GM12878 (cell line): ENCODE data around the gene IPCEF1.
"Not testable (repeated sequence)": the region's sequence is repeated elsewhere in the genome, so short reads cannot be mapped to it uniquely, and the experiment has no call there.

Source experiments
- ASH2L ChIP-seq: fragments of 300-600, 200-600 bp; sonication (generic); IDR thresholded peaks from 2 replicates; pipeline ENCODE4 v1.6.1; 2017; ENCODE audit warnings: low read depth, mild to moderate bottlenecking, borderline replicate concordance
- BCLAF1 ChIP-seq: fragments of 450-650 bp; IDR thresholded peaks from 2 replicates; pipeline ENCODE4 v1.6.1; 2017; ENCODE audit warnings: antibody characterized with exemption, mild to moderate bottlenecking, moderate library complexity
- BRCA1 ChIP-seq: IDR thresholded peaks from 2 replicates; pipeline ENCODE4 v1.6.1; 2011; ENCODE audit warnings: low read depth, low read length, improper control_type of control experiment
- CBX3 ChIP-seq: fragments of 200-600 bp; sonication (generic); IDR thresholded peaks from 2 replicates; pipeline ENCODE4 v1.6.1; 2016; ENCODE audit warnings: low read depth, borderline replicate concordance
- CEBPB ChIP-seq, 2 experiments: fragments of 150-350 bp in 1 of 2; IDR thresholded peaks; 2 replicates each; pipeline ENCODE4 v1.6.1; 2012 to 2014; ENCODE audit warnings: low read depth in 2 of 2, low read length in 2 of 2, borderline replicate concordance in 1 of 2, inconsistent platforms in 1 of 2
- EZH2 ChIP-seq: IDR thresholded peaks from 2 replicates; pipeline ENCODE4 v1.6.1; 2012; ENCODE audit warnings: low read depth, mild to moderate bottlenecking, control low read depth, inconsistent platforms, low read length, borderline replicate concordance; ENCODE audit not compliant: control insufficient read depth
- REST ChIP-seq: IDR thresholded peaks from 2 replicates; pipeline ENCODE4 v1.6.1; 2012; ENCODE audit warnings: mild to moderate bottlenecking, low read depth, low read length
- SMC3 ChIP-seq: IDR thresholded peaks from 2 replicates; pipeline ENCODE4 v1.6.1; 2011; ENCODE audit warnings: low read length, improper control_type of control experiment, borderline replicate concordance
- TAF1 ChIP-seq: IDR thresholded peaks from 2 replicates; pipeline ENCODE4 v1.6.1; 2011; ENCODE audit warnings: mild to moderate bottlenecking, low read depth, low read length, borderline replicate concordance
- TF ChIP-seq, protein P1 (sequence below), 3 experiments: IDR thresholded peaks in 2 of 3; conservative IDR thresholded peaks in 1 of 3; 2 replicates each; pipeline ENCODE4 v1.5.1; 2011; ENCODE audit warnings: low read depth in 3 of 3, low read length in 3 of 3, mild to moderate bottlenecking in 3 of 3, control low read depth in 2 of 3, moderate library complexity in 2 of 3, inconsistent platforms in 1 of 3, mixed read lengths in 1 of 3; ENCODE audit not compliant: control insufficient read depth in 2 of 3, insufficient read depth in 1 of 3; ENCODE audit errors: extremely low read depth in 1 of 3
- TF ChIP-seq, protein P2 (sequence below): fragments of 450-650 bp; formaldehyde crosslinking; IDR thresholded peaks from 2 replicates; pipeline ENCODE4 v1.5.0; 2022; ENCODE audit warnings: mild to moderate bottlenecking, missing genetic modification characterization

- TF ChIP-seq TAF1; REST; CBX3; EZH2; SMC3; CEBPB (IDR thresholded peaks at IDR 0.05; ENCODE audit: borderline replicate concordance in 1 of 2, low read depth in 2 of 2, low read length in 2 of 2); BRCA1; ASH2L; BCLAF1: not testable (repeated sequence)
- TF ChIP-seq, protein P1, sequence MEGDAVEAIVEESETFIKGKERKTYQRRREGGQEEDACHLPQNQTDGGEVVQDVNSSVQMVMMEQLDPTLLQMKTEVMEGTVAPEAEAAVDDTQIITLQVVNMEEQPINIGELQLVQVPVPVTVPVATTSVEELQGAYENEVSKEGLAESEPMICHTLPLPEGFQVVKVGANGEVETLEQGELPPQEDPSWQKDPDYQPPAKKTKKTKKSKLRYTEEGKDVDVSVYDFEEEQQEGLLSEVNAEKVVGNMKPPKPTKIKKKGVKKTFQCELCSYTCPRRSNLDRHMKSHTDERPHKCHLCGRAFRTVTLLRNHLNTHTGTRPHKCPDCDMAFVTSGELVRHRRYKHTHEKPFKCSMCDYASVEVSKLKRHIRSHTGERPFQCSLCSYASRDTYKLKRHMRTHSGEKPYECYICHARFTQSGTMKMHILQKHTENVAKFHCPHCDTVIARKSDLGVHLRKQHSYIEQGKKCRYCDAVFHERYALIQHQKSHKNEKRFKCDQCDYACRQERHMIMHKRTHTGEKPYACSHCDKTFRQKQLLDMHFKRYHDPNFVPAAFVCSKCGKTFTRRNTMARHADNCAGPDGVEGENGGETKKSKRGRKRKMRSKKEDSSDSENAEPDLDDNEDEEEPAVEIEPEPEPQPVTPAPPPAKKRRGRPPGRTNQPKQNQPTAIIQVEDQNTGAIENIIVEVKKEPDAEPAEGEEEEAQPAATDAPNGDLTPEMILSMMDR (IDR thresholded peaks at IDR 0.05 in 2 of 3, conservative IDR thresholded peaks at IDR 0.05 in 1 of 3; ENCODE audit: control insufficient read depth in 2 of 3, extremely low read depth in 1 of 3, insufficient read depth in 1 of 3, low read depth in 3 of 3, low read length in 3 of 3): not testable (repeated sequence)
- TF ChIP-seq, protein P2, sequence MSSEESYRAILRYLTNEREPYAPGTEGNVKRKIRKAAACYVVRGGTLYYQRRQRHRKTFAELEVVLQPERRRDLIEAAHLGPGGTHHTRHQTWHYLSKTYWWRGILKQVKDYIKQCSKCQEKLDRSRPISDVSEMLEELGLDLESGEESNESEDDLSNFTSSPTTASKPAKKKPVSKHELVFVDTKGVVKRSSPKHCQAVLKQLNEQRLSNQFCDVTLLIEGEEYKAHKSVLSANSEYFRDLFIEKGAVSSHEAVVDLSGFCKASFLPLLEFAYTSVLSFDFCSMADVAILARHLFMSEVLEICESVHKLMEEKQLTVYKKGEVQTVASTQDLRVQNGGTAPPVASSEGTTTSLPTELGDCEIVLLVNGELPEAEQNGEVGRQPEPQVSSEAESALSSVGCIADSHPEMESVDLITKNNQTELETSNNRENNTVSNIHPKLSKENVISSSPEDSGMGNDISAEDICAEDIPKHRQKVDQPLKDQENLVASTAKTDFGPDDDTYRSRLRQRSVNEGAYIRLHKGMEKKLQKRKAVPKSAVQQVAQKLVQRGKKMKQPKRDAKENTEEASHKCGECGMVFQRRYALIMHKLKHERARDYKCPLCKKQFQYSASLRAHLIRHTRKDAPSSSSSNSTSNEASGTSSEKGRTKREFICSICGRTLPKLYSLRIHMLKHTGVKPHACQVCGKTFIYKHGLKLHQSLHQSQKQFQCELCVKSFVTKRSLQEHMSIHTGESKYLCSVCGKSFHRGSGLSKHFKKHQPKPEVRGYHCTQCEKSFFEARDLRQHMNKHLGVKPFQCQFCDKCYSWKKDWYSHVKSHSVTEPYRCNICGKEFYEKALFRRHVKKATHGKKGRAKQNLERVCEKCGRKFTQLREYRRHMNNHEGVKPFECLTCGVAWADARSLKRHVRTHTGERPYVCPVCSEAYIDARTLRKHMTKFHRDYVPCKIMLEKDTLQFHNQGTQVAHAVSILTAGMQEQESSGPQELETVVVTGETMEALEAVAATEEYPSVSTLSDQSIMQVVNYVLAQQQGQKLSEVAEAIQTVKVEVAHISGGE (CRISPR knock-in tag): not testable (repeated sequence)
These were observed 22.5 kb downstream of the IPCEF1 start for GRCh38 chr6:154334147-154334546.
